ENCODE measurements around the gene CTIF.

The CTIF gene

DNA sequence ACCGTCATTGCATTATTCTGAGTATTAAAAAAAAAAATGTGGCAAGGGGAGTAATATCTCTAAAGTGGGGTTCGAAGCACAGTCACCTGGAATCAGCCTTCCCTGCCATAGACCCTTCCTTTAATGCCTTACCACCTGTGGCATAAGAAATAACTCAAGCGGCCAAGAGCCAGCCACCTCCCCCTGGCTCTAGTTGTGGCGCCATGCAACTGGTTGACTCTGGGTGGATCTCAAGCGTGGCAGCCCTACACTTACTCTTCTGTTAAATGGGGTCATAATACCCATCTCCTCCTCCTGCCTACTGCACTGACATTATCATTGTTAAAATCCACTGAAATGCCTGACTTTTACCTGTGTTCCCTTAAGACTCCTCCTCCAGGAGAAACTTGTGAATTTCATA lies 236.1 kb downstream of the CTIF start:
- no peak overlapping the region for H3K4me3 ChIP-seq (ENCODE audit: low read length)
- no peak for DNase-seq (ENCODE audit: low read depth)
- TF ChIP-seq, protein P1, sequence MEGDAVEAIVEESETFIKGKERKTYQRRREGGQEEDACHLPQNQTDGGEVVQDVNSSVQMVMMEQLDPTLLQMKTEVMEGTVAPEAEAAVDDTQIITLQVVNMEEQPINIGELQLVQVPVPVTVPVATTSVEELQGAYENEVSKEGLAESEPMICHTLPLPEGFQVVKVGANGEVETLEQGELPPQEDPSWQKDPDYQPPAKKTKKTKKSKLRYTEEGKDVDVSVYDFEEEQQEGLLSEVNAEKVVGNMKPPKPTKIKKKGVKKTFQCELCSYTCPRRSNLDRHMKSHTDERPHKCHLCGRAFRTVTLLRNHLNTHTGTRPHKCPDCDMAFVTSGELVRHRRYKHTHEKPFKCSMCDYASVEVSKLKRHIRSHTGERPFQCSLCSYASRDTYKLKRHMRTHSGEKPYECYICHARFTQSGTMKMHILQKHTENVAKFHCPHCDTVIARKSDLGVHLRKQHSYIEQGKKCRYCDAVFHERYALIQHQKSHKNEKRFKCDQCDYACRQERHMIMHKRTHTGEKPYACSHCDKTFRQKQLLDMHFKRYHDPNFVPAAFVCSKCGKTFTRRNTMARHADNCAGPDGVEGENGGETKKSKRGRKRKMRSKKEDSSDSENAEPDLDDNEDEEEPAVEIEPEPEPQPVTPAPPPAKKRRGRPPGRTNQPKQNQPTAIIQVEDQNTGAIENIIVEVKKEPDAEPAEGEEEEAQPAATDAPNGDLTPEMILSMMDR (IDR thresholded peaks at IDR 0.05; ENCODE audit: insufficient read depth, low read depth, low read length, missing control alignments), result no peak

DNA sequence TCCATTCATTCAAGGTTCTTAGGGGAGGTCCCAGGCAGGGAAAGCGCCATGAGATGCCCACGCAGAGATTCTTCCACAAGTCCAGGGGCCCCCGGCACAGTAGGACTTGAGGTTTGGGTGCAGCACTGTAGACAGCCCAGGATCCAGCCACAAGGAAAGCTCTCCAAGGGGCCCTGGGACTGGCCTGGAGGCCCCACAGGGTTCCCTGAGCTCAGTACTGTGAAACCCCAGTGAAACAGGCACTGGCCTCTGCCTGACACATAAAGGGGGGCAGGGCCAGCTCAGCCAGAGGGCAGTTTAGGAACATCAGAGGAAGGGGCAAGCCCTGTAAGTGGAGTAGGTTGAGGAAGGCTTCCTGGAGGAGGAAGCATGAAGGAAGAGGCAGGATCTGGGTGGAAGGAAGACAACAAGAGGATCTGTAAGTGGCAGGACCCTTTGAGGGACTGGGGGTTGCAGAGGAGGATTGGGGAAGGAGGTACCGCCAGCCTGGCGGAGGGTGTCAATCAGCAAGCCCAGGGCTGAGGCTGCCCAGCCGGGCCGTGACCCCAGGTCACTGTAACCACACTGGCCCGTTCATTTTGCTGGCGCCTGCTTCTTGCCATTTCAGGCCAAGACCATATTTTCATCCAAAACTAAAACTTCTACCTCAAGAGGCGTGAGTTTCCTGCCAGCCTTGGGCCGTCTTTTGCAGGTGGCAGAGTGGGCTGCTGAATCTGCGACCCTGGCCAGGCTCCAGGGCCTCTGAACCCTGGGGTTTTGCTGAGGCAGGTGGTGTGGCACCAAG lies 236.7 kb downstream of the CTIF start:
- DNase-seq (ENCODE audit: low read depth), result no peak
- TF ChIP-seq, protein P1 (IDR thresholded peaks at IDR 0.05; ENCODE audit: insufficient read depth, low read depth, low read length, missing control alignments), result no peak
- no peak overlapping the region for H3K4me3 ChIP-seq (ENCODE audit: low read length)

DNA sequence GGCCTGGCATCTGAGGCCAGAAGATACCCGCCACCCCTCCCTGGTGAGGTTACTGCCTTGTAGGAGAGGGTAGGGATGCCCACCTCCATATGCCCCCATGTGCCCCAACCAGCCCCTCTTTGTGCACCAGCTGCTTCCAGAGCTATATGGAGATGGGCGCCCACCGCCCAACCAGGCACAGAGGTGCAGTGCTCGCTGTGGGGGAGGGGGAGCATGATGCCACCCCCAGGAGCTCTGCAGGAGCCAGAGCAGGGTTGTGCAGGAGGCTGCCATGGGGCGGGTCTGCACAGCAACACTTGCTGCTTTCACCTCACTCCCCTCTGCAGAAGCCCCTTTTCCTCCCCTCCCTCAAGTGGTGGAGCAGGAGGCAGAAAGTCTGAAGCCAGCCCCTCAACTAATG lies 237.3 kb downstream of the CTIF start:
- H3K4me3 ChIP-seq (ENCODE audit: low read length), result no peak overlapping the region

DNA sequence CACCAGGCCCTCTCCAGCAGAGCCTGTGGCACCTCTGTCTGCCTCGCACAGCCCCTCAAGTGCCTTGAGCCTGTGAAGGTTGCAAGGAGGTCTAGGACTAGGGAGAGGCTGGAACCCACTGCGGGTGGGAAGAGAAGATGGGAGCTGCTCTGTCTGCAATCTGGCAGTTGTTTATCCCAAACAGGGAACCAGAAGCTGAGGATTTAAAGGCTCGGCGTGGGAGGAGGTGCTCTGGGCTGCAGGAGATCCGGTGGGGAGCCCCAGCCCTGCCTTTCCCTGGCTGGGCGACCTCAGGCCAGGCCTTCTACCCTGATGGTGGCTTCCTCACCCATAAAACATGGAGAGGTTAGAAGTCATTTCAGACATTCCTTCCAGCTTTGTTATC lies 237.8 kb downstream of the CTIF start:
- no peak for DNase-seq (ENCODE audit: low read depth)
- TF ChIP-seq, protein P1 (IDR thresholded peaks at IDR 0.05; ENCODE audit: insufficient read depth, low read depth, low read length, missing control alignments), result no peak
- no peak overlapping the region for H3K4me3 ChIP-seq (ENCODE audit: low read length)

More for the DNA sequence above, 237.3 kb downstream of the CTIF start:
- TF ChIP-seq, protein P1 (IDR thresholded peaks at IDR 0.05; ENCODE audit: insufficient read depth, low read depth, low read length, missing control alignments), result no peak
- no peak for DNase-seq (ENCODE audit: low read depth)

DNA sequence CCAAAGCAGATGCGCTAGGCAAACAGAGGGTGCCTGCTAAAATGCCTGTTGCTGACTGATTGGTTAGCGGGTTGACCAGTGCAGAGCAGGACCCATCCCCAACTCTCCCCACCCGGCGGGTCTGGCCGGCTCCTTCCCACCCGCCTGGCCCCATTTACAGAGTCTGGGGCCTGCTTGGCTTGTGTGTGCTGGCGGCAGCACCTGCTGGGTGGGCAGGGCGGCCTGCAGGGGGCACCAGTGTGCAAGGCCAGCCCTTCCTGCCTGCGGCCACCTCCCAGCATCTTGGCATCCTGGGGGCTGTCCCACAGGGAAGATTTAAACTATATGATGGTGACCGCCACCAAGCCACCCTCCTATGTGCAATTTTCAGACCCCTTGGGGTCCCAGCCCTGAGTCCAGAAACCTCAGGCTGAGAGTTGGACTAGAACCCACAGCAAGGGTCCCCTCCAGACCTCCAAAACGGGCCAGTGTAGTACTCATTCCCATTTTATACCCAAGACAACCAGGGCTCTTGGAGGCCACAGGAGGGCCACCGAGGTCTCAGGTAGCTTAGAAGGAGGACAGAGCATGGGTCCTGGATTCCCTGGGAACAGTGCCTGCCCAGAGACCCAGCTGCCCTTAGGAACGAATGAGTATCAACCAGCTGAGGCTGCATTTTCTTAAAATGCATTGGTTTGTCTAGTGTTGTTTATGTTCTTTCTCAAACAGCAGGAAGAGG lies 238.4 kb downstream of the CTIF start:
- H3K4me3 ChIP-seq (ENCODE audit: low read length), result no peak overlapping the region
- TF ChIP-seq, protein P1 (IDR thresholded peaks at IDR 0.05; ENCODE audit: insufficient read depth, low read depth, low read length, missing control alignments), result peak; percentile 78

DNA sequence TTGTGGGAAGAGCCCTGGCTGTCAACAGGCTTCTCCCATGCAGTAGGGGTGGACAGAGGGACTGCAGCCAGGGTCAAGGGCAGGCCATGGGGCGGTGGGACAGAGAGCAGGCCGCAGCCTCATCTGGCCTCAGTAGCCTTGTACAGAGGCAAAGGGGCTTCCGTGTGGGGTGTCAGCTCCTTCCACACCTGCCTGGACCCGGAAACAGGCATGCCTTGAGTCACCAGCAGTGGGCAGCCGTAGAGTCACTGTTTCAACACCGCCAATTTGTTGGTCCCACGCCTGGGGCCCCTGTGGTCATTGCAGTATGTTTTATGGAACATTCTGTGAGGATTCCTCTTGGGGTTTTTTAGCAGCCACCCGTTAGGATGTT lies 238.9 kb downstream of the CTIF start:
- peak; percentile 21 for DNase-seq (ENCODE audit: low read depth)
- TF ChIP-seq, protein P1 (IDR thresholded peaks at IDR 0.05; ENCODE audit: insufficient read depth, low read depth, low read length, missing control alignments), result peak; percentile 10
- no peak overlapping the region for H3K4me3 ChIP-seq (ENCODE audit: low read length)

More for the DNA sequence above, 238.4 kb downstream of the CTIF start:
- peak; percentile 50 for DNase-seq (ENCODE audit: low read depth)
